Bronchial epithelial cell (primary cell): Measurements from ENCODE around the gene LEP. TPM values are rescaled to one million over a fixed set of nuclear protein-coding genes. Genes with fewer than 3 reads are reported as not detected.

Source experiments
- DNase-seq: peaks from one replicate; pipeline ENCODE4 v3.0.0-alpha.2; 2010; ENCODE audit warnings: low read depth
- FAIRE-seq: peaks from 2 replicates; lab custom pipeline; 2011; peaks lifted over from hg19 to GRCh38; lab: Jason Lieb, UNC
- H3K27me3 ChIP-seq: 2 replicates; pipeline ENCODE4 v1.5.1; 2011; ENCODE audit warnings: low read length; ENCODE audit not compliant: control insufficient read depth, insufficient read depth
- H3K36me3 ChIP-seq: 2 replicates; pipeline ENCODE4 v1.5.1; 2011; ENCODE audit warnings: low read length; ENCODE audit not compliant: control insufficient read depth, insufficient read depth
- H3K4me3 ChIP-seq: 2 replicates; pipeline ENCODE4 v1.5.1; 2011; ENCODE audit warnings: mild to moderate bottlenecking, low read depth, low read length, control low read depth
- total RNA-seq: library from RNA; depleted of rRNA; stranded (reverse); fragments of >200 nt; gene quantifications from 2 replicates; pipeline ENCODE4 v1.2.1, GENCODE V29; 2014
- TF ChIP-seq, protein P1 (sequence below): IDR thresholded peaks from 2 replicates; pipeline ENCODE4 v1.5.1; 2011; ENCODE audit warnings: mild to moderate bottlenecking, moderate library complexity, low read length, control low read depth, inconsistent platforms; ENCODE audit not compliant: insufficient read depth, severe bottlenecking

The LEP gene
- total RNA-seq, 1 donor from 2014 or later, result under 0.01 TPM

DNA sequence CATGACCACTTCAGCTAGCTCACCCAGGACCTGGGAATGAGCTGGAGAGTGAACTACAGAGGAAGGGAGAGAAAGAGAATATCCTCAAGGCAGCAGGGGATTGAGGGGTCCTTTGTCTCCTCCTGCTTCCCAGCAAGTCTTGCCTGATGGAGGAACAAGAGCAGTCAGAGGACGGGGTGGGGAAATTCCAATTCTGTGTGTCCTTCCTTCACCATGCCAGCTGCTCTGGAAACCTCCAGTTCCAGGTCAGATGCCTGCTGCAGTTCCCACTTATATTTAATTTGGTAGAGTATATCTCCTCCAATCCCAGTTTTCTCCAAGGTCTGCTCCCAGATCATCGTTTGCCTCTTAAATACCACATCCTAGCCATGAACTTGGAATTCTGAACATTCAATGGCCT is 21.4 kb upstream of the LEP start:
- DNase-seq, result no peak
- no peak overlapping the region for H3K4me3 ChIP-seq
- no peaks in the 10 kb centered on the region for H3K36me3 ChIP-seq
- no peak for FAIRE-seq
- TF ChIP-seq, protein P1, sequence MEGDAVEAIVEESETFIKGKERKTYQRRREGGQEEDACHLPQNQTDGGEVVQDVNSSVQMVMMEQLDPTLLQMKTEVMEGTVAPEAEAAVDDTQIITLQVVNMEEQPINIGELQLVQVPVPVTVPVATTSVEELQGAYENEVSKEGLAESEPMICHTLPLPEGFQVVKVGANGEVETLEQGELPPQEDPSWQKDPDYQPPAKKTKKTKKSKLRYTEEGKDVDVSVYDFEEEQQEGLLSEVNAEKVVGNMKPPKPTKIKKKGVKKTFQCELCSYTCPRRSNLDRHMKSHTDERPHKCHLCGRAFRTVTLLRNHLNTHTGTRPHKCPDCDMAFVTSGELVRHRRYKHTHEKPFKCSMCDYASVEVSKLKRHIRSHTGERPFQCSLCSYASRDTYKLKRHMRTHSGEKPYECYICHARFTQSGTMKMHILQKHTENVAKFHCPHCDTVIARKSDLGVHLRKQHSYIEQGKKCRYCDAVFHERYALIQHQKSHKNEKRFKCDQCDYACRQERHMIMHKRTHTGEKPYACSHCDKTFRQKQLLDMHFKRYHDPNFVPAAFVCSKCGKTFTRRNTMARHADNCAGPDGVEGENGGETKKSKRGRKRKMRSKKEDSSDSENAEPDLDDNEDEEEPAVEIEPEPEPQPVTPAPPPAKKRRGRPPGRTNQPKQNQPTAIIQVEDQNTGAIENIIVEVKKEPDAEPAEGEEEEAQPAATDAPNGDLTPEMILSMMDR, result no peak
- no peaks in the 10 kb centered on the region for H3K27me3 ChIP-seq

DNA sequence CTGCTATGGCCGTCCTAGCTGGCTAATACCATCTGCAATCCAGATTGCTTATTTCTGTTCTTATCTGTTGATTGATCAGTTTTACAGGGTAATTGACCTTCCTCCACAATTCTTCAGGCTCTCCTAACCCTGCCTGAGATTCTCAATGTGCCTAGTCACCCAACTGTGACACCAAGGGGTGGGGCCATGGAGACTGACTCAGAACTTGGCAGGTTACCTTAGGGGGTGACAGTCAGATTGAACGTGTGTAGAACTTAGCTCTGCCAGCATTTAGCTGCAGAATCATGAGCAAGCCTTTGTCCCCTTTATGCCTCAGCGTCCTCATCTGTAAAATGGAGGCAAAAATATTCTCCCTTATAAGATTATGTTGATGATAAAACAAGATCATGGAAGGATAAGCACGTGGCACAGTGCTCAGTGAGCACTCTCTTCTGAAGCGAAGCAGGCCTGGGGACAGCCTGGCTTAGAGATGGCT is 19.1 kb upstream of the LEP start:
- H3K36me3 ChIP-seq, result no peaks in the 10 kb centered on the region
- H3K27me3 ChIP-seq, result no peaks in the 10 kb centered on the region
- FAIRE-seq, result no peak
- peak; percentile 83 for DNase-seq
- no peak overlapping the region for H3K4me3 ChIP-seq
- TF ChIP-seq, protein P1, result no peak

DNA sequence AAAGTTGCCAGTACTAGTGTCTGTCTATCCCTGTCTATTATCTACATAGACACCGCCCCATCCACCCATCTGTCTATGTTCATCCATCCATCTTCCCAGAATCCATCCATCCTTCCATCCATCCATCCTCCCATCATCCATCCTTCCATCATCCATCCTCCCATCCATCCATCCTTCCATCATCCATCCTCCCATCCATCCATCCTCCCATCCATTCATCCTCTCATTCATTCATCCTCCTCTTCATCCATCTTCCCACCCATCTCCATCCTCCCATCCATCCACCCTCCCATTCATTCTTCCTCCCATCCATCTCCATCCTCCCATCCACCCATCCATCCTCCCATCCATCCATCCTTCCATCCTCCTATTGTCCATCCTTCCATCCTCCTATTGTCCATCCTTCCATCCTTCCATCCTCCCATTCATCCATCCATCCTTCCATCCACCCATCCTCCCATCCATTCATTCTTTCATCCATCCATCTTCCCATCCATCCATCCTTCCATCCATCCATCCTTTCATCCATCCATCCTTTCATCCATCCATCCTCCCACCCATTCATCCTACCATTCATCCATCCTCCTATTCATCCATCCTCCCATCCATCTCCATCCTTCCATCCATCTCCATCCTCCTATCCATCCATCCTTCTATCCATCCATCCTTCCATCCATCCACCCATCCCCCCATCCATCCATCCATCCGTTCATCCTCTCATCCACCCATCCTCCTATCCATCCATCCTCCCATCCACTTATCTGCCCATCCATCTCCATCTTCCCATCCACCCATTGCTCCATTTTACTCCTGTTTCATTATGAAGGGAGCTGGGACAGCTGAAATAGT is 14.7 kb upstream of the LEP start:
- no peak for DNase-seq
- TF ChIP-seq, protein P1, result no peak
- H3K27me3 ChIP-seq, result no peaks in the 10 kb centered on the region
- no peak overlapping the region for H3K4me3 ChIP-seq
- no peak for FAIRE-seq
- H3K36me3 ChIP-seq, result no peaks in the 10 kb centered on the region

DNA sequence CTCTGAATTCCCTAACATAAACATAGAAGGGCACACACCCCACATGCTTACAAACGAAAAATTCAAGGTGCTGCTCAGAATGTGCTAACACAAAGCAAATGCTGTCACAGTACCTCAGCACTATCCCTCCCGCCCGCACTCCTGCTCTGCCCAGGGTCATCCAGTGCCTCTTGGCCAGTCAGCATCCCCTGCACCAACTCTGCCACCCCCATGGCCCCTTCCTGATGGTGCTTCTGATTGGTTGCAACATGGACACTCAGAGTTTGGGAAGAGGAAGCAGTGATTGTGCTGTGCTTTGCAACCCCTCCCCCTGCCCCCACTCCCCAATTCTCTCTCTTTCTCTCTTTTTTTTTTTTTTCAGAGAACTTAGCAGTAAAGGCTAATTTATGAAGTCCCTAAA is 13.8 kb upstream of the LEP start:
- Histone ChIP-seq H3K27me3 (no peaks in the 10 kb centered on the region), H3K36me3 (no peaks in the 10 kb centered on the region), H3K4me3 (no peak overlapping the region)
- DNase-seq (no peak), FAIRE-seq (no peak)
- TF ChIP-seq, protein P1, result no peak

DNA sequence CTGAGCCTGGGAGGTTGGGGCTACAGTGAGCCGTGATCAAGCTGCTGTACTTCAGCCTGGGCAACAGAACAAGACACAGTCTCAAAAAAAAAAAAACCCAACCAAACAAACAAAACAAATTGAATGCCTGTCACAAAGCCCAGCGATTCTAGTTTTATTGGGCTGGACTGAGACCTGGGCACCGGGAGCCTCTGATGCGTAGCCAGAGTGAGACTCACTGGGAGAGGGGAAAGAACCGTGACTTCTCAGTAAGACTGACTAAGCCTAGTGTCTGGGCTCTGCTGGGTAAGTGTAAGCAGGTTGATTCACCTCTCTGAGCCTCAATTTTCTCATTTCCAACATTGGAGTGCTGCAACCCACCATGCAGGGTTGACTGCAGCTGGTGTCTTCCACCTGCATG is 10.1 kb upstream of the LEP start:
- FAIRE-seq (no peak), DNase-seq (no peak)
- TF ChIP-seq, protein P1, result no peak
- Histone ChIP-seq H3K36me3 (no peaks in the 10 kb centered on the region), H3K4me3 (no peak overlapping the region), H3K27me3 (no peaks in the 10 kb centered on the region)
